GM12873 (cell line): ENCODE data around the gene CFAP92.

Source experiments
- CTCF ChIP-seq: IDR thresholded peaks from 2 replicates; pipeline ENCODE4 v1.5.1; 2012; ENCODE audit warnings: low read depth, mild to moderate bottlenecking, moderate library complexity, low read length, control low read depth; ENCODE audit not compliant: insufficient read depth; ENCODE audit errors: missing control alignments

Gene CFAP92

GRCh38 chr3:128996200-128996599 is 2.3 kb upstream of the CFAP92 start:
- TF ChIP-seq CTCF, result no peak

GRCh38 chr3:128995737-128996136 is 1.9 kb upstream of the CFAP92 start:
- no peak for TF ChIP-seq CTCF

GRCh38 chr3:128994581-128995546 is 988 bp upstream of the CFAP92 start:
- no peak for TF ChIP-seq CTCF

GRCh38 chr3:128994173-128994512 is 267 bp upstream of the CFAP92 start:
- no peak for TF ChIP-seq CTCF

GRCh38 chr3:128992926-128993460 is 883 bp downstream of the CFAP92 start:
- no peak for TF ChIP-seq CTCF

GRCh38 chr3:128991355-128991895 is 2.5 kb downstream of the CFAP92 start:
- TF ChIP-seq CTCF, result no peak

GRCh38 chr3:128988286-128988685 is 5.6 kb downstream of the CFAP92 start:
- TF ChIP-seq CTCF, result no peak
